Gastrocnemius medialis (tissue), 4 donors: ENCODE data around the gene FCHSD2.

Experiments used
- CTCF ChIP-seq, 5 experiments: fragments of 450-650 bp in 3 of 5; fragments of 200-600 bp in 2 of 5; sonication (generic) in 2 of 5; IDR thresholded peaks in 4 of 5; conservative IDR thresholded peaks in 1 of 5; 1 replicate in 4 of 5; 2 replicates in 1 of 5; pipeline ENCODE4 v1.5.1; 2016 to 2019; ENCODE audit warnings: antibody characterized with exemption in 5 of 5, mild to moderate bottlenecking in 3 of 5, moderate library complexity in 3 of 5
- POLR2A ChIP-seq, 2 donors: fragments of 450-650 bp; IDR thresholded peaks; one replicate each; pipeline ENCODE4 v1.6.1; 2017; ENCODE audit warnings: antibody characterized with exemption in 2 of 2, mild to moderate bottlenecking in 2 of 2, moderate library complexity in 2 of 2

GRCh38 chr11:73028611-73029010 is 113.5 kb downstream of the FCHSD2 start:
- no peak for TF ChIP-seq CTCF (IDR thresholded peaks at IDR 0.05 in 4 of 5, conservative IDR thresholded peaks at IDR 0.05 in 1 of 5)
- no peak for TF ChIP-seq POLR2A (IDR thresholded peaks at IDR 0.05)
